NOMO-1 treated with DMSO at 0.1 percent for 48 hours (cell line): ENCODE measurements around the gene MSI1.
A peak's percentile ranks its signal among the peaks of the same experiment; 100 is the strongest.
"Not testable (repeated sequence)": the region's sequence is repeated elsewhere in the genome, so short reads cannot be mapped to it uniquely, and the experiment has no call there.

Experiments
- DNase-seq: peaks from one replicate; lab custom pipeline; 2025; ENCODE audit not compliant: unreplicated experiment; lab: John Stamatoyannopoulos, UW

The MSI1 gene

GRCh38 chr12:120357104-120357503 lies 11.9 kb downstream of the MSI1 start:
- no peak for DNase-seq

- peak; percentile 69 for DNase-seq
Observed at GRCh38 chr12:120356567-120357030, 12.4 kb downstream of the MSI1 start.

- DNase-seq: no peak
Observed at GRCh38 chr12:120353556-120354317, 15.2 kb downstream of the MSI1 start.

GRCh38 chr12:120353136-120353535 lies 15.8 kb downstream of the MSI1 start:
- no peak for DNase-seq

- DNase-seq: no peak
Observed at GRCh38 chr12:120352117-120352516, 16.8 kb downstream of the MSI1 start.

GRCh38 chr12:120350576-120351350 lies 18.2 kb downstream of the MSI1 start:
- no peak for DNase-seq

- no peak for DNase-seq
Observed at GRCh38 chr12:120347766-120348165, 21.2 kb downstream of the MSI1 start.

- DNase-seq: no peak
Observed at GRCh38 chr12:120346681-120347080, 22.3 kb downstream of the MSI1 start.

- no peak for DNase-seq
Observed at GRCh38 chr12:120346031-120346430, 22.9 kb downstream of the MSI1 start.

GRCh38 chr12:120343692-120344091 lies 25.3 kb downstream of the MSI1 start:
- no peak for DNase-seq

- DNase-seq: no peak
Observed at GRCh38 chr12:120343039-120343537, 25.9 kb downstream of the MSI1 start.

- DNase-seq: no peak
Observed at GRCh38 chr12:120342175-120343038, 26.6 kb downstream of the MSI1 start.

- no peak for DNase-seq
Observed at GRCh38 chr12:120339256-120339655, 29.7 kb downstream of the MSI1 start.

GRCh38 chr12:120337730-120338129 lies 31.2 kb downstream of the MSI1 start:
- DNase-seq: no peak

GRCh38 chr12:120336392-120336791 lies 32.6 kb downstream of the MSI1 start:
- DNase-seq: not testable (repeated sequence)

- peak; percentile 23 for DNase-seq
Observed at GRCh38 chr12:120335447-120335846, 33.5 kb downstream of the MSI1 start.

- DNase-seq: no peak
Observed at GRCh38 chr12:120332523-120332922, 36.4 kb downstream of the MSI1 start.

GRCh38 chr12:120332041-120332440 lies 36.9 kb downstream of the MSI1 start:
- DNase-seq: no peak

- DNase-seq: no peak
Observed at GRCh38 chr12:120331390-120331789, 37.6 kb downstream of the MSI1 start.

- no peak for DNase-seq
Observed at GRCh38 chr12:120328228-120328627, 40.7 kb downstream of the MSI1 start.

- DNase-seq: no peak
Observed at GRCh38 chr12:120327593-120327992, 41.4 kb downstream of the MSI1 start, which contains the start of gene PLA2G1B. Gene PLA2G1B (minus strand): TSS chr12:120327779. CDS start chr12:120327753, 26 bp downstream.
